ENCODE results near the gene CARD14. TPM values are rescaled to one million over a fixed set of nuclear protein-coding genes. Genes with fewer than 3 reads are reported as not detected.

The CARD14 gene
- total RNA-seq, 3 donors from 2014 or later (not counting 1 experiment from before 2014, with no cell fraction given) = 0.12 to 0.38 TPM; not detected in 1

DNA sequence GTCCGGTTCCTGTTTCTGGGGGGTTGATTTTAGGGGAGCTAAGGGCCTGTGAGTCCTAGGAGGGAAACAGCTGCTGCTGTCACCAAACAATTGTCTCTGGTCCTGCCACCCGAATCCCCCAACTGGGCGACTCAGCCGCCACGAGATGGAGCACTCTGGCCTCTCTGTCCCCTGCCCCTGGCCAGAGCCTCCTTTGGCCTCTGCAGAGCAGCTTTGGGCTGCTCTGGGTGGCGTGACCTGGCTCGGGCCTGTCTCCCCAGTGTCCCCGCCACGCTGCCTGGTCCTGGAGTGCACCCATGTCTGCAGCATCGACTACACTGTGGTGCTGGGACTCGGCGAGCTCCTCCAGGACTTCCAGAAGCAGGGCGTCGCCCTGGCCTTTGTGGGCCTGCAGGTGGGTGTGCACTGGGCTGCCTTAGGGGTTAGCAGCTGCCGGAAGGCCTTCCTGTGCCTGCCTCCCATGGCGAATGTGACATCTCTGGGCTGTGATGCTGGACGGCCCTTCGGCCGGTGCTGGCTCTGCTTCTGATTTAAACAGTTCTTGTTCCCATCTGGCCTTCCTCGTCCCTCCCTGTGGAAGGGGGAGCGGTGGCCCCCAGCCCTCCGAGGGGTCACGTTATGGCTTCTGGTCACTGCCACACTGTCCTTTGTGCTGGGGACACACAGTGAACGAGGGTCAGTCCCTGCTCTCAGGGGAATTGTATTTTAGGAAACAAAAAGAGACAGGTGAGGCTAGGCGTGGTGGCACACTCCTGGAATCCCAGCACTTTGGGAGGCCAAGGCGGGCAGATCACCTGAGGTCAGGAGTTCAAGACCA lies 79.3 kb downstream of the CARD14 start:
- no peaks in the 10 kb centered on the region for H3K9me3 Mint-ChIP-seq

DNA sequence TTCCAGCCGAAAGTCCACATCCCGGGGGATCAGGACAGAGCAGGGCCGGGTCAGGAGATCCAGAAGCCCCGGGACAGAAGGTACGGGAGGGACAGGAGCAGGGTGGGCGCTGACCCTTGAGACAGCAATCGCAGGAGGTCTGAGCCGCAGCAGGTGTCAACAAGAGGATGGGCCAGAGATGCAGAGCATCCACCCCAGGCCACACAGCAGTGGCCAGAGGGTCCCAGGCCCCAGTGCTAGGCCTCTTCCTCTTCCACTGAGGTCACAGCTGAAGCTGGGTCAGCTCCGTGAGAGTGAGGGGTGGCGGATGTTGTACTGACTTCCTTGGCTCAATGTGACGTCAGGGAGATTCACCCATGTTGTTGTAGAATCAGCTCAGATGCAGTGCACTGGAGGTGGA lies 82.1 kb downstream of the CARD14 start:
- Mint-ChIP-seq H3K27me3 (ENCODE audit: low read depth in 2 of 2) (no peaks in the 10 kb centered on the region), H3K27ac (peak overlapping the region in 1 of 2 donors; percentile 80), H3K9me3 (no peaks in the 10 kb centered on the region), H3K4me1 (peaks cover 9 to 25% of the 10 kb centered on the region in 2 donors), H3K4me3 (no peak overlapping the region), H3K36me3 (no peaks in the 10 kb centered on the region)
- no peak for DNase-seq
- no peak for ATAC-seq
- TF ChIP-seq, protein P1, sequence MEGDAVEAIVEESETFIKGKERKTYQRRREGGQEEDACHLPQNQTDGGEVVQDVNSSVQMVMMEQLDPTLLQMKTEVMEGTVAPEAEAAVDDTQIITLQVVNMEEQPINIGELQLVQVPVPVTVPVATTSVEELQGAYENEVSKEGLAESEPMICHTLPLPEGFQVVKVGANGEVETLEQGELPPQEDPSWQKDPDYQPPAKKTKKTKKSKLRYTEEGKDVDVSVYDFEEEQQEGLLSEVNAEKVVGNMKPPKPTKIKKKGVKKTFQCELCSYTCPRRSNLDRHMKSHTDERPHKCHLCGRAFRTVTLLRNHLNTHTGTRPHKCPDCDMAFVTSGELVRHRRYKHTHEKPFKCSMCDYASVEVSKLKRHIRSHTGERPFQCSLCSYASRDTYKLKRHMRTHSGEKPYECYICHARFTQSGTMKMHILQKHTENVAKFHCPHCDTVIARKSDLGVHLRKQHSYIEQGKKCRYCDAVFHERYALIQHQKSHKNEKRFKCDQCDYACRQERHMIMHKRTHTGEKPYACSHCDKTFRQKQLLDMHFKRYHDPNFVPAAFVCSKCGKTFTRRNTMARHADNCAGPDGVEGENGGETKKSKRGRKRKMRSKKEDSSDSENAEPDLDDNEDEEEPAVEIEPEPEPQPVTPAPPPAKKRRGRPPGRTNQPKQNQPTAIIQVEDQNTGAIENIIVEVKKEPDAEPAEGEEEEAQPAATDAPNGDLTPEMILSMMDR (IDR thresholded peaks at IDR 0.05) = no peak
- WGBS (ENCODE audit: insufficient coverage) = 92% methylated on average over 11 of the region's 11 CpGs
- Histone ChIP-seq H3K36me3 (ENCODE audit: control insufficient read depth, insufficient read depth, low read length) (no peaks in the 10 kb centered on the region), H3K27ac (ENCODE audit: low read length) (no peak overlapping the region), H3K9me3 (ENCODE audit: control insufficient read depth, insufficient read depth, low read length) (no peaks in the 10 kb centered on the region), H3K4me1 (ENCODE audit: control insufficient read depth, insufficient read depth, low read length) (peaks cover 15% of the 10 kb centered on the region), H3K27me3 (ENCODE audit: control insufficient read depth, insufficient read depth, low read length) (no peaks in the 10 kb centered on the region), H3K4me3 (ENCODE audit: low read length) (no peak overlapping the region)
- intact Hi-C loops (cut with micrococcal nuclease) = loop anchor here (10.0 kb wide), 1 partner anchor 157 kb away; no protein-coding TSS in a partner anchor

More for the DNA sequence above, 79.3 kb downstream of the CARD14 start:
- DNase-seq = no peak
- Histone ChIP-seq H3K27ac (ENCODE audit: low read length) (no peak overlapping the region), H3K4me1 (ENCODE audit: control insufficient read depth, insufficient read depth, low read length) (peaks cover under 1% of the 10 kb centered on the region), H3K4me3 (ENCODE audit: low read length) (no peak overlapping the region), H3K9me3 (ENCODE audit: control insufficient read depth, insufficient read depth, low read length) (no peaks in the 10 kb centered on the region), H3K36me3 (ENCODE audit: control insufficient read depth, insufficient read depth, low read length) (no peaks in the 10 kb centered on the region), H3K27me3 (ENCODE audit: control insufficient read depth, insufficient read depth, low read length) (no peaks in the 10 kb centered on the region)
- WGBS (ENCODE audit: insufficient coverage) = 93% methylated on average over 26 of the region's 26 CpGs
- intact Hi-C loops (cut with micrococcal nuclease) = no loop called here
- no peak for ATAC-seq
- TF ChIP-seq, protein P1 (IDR thresholded peaks at IDR 0.05) = no peak
- H3K36me3 Mint-ChIP-seq = no peaks in the 10 kb centered on the region
- no peaks in the 10 kb centered on the region for H3K27me3 Mint-ChIP-seq (ENCODE audit: low read depth in 2 of 2)
- H3K4me1 Mint-ChIP-seq = peaks cover 0 to 14% of the 10 kb centered on the region in 2 donors
- H3K4me3 Mint-ChIP-seq = no peak overlapping the region
- no peak overlapping the region for H3K27ac Mint-ChIP-seq

DNA sequence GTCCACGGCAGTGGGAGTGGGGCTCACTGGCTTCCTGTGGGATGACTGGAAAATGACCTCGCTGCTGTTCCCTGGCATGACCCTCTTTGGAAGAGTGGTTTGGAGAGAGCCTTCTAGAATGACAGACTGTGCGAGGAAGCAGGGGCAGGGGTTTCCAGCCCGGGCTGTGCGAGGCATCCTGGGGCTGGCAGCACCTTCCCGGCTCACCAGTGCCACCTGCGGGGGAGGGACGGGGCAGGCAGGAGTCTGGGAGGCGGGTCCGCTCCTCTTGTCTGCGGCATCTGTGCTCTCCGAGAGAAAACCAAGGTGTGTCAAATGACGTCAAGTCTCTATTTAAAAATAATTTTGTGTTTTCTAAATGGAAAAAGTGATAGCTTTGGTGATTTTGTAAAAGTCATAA lies 83.0 kb downstream of the CARD14 start:
- DNase-seq = peak; percentile 73 to 91
- H3K4me3 Mint-ChIP-seq = no peak overlapping the region

More for the DNA sequence above, 83.0 kb downstream of the CARD14 start:
- whole genome bisulfite sequencing (ENCODE audit: insufficient coverage) = 25% methylated on average over 13 of the region's 13 CpGs
- peaks cover 9 to 25% of the 10 kb centered on the region in 2 donors for H3K4me1 Mint-ChIP-seq
- no peaks in the 10 kb centered on the region for H3K36me3 Mint-ChIP-seq
- intact Hi-C loops (cut with micrococcal nuclease) = loop anchor here (1.0 to 10.0 kb wide), 2 partner anchors 57 to 158 kb away; no protein-coding TSS in a partner anchor
- no peaks in the 10 kb centered on the region for H3K27me3 Mint-ChIP-seq (ENCODE audit: low read depth in 2 of 2)
- TF ChIP-seq, protein P1 (IDR thresholded peaks at IDR 0.05) = peak; percentile 77
- no peaks in the 10 kb centered on the region for H3K36me3 ChIP-seq (ENCODE audit: control insufficient read depth, insufficient read depth, low read length)
- H3K4me1 ChIP-seq (ENCODE audit: control insufficient read depth, insufficient read depth, low read length) = peaks cover 15% of the 10 kb centered on the region
- no peaks in the 10 kb centered on the region for H3K27me3 ChIP-seq (ENCODE audit: control insufficient read depth, insufficient read depth, low read length)
- H3K27ac ChIP-seq (ENCODE audit: low read length) = no peak overlapping the region
- H3K9me3 Mint-ChIP-seq = no peaks in the 10 kb centered on the region
- peak overlapping the region in 1 of 2 donors; percentile 80 for H3K27ac Mint-ChIP-seq
- H3K9me3 ChIP-seq (ENCODE audit: control insufficient read depth, insufficient read depth, low read length) = no peaks in the 10 kb centered on the region
- H3K4me3 ChIP-seq (ENCODE audit: low read length) = no peak overlapping the region
- ATAC-seq = peak; percentile 67 to 94 (median 87)
